Cardiac muscle cell (in vitro differentiated cells and primary cell): Measurements from ENCODE around the gene CD247. TPM values are rescaled to one million over a fixed set of nuclear protein-coding genes. Genes with fewer than 3 reads are reported as not detected.

Experiments
- DNase-seq, 2 donors: peaks; one replicate each; pipeline versions ENCODE4 v3.0.0 to v3.0.0-alpha.2; 2010 to 2017; ENCODE audit warnings: low read depth in 1 of 2, low spot score in 1 of 2
- H3K27ac ChIP-seq: fragments of 200-600 bp; sonication (generic); 2 replicates; pipeline ENCODE4 v1.5.1; 2016
- H3K27me3 ChIP-seq: fragments of 200-600 bp; sonication (generic); 2 replicates; pipeline ENCODE4 v1.6.0; 2016; ENCODE audit warnings: control low read depth
- H3K36me3 ChIP-seq: fragments of 200-600 bp; sonication (generic); 2 replicates; pipeline ENCODE4 v1.5.1; 2016; ENCODE audit warnings: control low read depth
- H3K4me1 ChIP-seq: fragments of 200-600 bp; sonication (generic); 2 replicates; pipeline ENCODE4 v1.8.1; 2017; ENCODE audit warnings: low read depth, mild to moderate bottlenecking, mixed run types
- H3K4me3 ChIP-seq: fragments of 200-600 bp; sonication (generic); 2 replicates; pipeline ENCODE4 v1.5.1; 2016; ENCODE audit warnings: mild to moderate bottlenecking
- H3K9me3 ChIP-seq: fragments of 200-600 bp; sonication (generic); 2 replicates; pipeline ENCODE4 v1.5.1; 2017; ENCODE audit warnings: low read depth, mild to moderate bottlenecking, control low read depth
- CTCF ChIP-seq: IDR thresholded peaks from 2 replicates; pipeline ENCODE4 v1.5.1; 2012; ENCODE audit warnings: low read depth, mild to moderate bottlenecking, low read length
- polyA plus RNA-seq: library from polyadenylated mRNA; unstranded; fragments of >200 nt; fragmentation: Nextera tagmentation; extraction: Ambion mirVana; gene quantifications from 2 replicates; pipeline ENCODE4 v1.2.1, GENCODE V29; 2016
- total RNA-seq: library from RNA; depleted of rRNA; stranded (reverse); fragments of >200 nt; gene quantifications from 2 replicates; pipeline ENCODE4 v1.2.3, GENCODE V29; 2016

CD247 gene
- total and polyA plus RNA-seq, 2 experiments from 2014 or later = 0.80 TPM; not detected in 1

- peak in 1 of 2 donors; percentile 26 for DNase-seq
- TF ChIP-seq CTCF = no peak
- peak overlapping the region; percentile 3 for H3K27ac ChIP-seq
Measured at GRCh38 chr1:167489571-167490340, 28.6 kb downstream of the CD247 start.

DNA sequence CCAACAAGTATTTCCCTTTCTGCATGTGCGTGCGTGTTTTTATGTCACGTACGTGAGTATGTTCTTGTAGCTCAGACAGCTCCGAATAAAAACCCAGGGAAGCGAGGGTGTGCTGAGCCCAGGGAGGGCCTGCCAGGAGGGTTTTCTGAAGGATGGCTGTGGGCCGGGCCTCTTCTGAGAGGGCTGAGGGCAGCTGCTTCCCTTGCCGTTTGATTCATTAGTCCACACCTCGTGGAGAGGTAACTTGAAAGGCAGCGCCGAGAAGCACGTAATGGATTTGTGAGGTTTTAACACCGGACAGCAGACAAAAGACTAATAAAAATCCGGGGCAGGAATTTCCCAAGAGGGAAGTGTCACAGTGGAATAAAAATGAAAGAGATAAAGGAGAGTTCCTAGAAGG, 29.5 kb downstream of the CD247 start:
- Histone ChIP-seq H3K4me3 (no peak overlapping the region), H3K4me1 (peaks cover 25% of the 10 kb centered on the region)
- peak in 1 of 2 donors; percentile 43 for DNase-seq

More at GRCh38 chr1:167489571-167490340, 28.6 kb downstream of the CD247 start:
- no peaks in the 10 kb centered on the region for H3K36me3 ChIP-seq
- no peaks in the 10 kb centered on the region for H3K9me3 ChIP-seq
- H3K4me3 ChIP-seq = no peak overlapping the region
- no peaks in the 10 kb centered on the region for H3K27me3 ChIP-seq
- H3K4me1 ChIP-seq = peaks cover 25% of the 10 kb centered on the region

DNA sequence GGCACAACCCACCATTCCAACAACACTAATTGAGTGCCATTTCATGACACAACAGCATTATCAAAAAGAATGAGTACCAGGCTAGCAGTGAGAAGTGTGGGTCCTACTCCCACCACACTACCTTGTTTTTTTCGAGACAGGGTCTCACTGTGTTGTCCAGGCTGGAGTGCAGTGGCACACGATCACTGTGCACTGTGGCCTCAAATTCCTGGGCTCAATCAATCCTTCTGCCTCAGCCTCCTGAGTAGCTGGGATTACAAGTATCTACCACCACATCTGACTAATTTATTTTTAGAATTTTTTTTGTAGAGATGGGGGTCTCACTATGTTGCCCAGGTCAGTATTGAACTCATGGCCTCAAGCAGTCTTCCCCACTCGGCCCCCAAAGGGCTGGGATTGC, 30.7 kb downstream of the CD247 start:
- Histone ChIP-seq H3K27me3 (no peaks in the 10 kb centered on the region), H3K36me3 (no peaks in the 10 kb centered on the region), H3K9me3 (no peaks in the 10 kb centered on the region), H3K4me1 (peaks cover 25% of the 10 kb centered on the region), H3K27ac (no peak overlapping the region), H3K4me3 (no peak overlapping the region)
- no peak for DNase-seq
- TF ChIP-seq CTCF = no peak

More for the DNA sequence above, 29.5 kb downstream of the CD247 start:
- TF ChIP-seq CTCF = no peak
- H3K36me3 ChIP-seq = no peaks in the 10 kb centered on the region
- no peaks in the 10 kb centered on the region for H3K9me3 ChIP-seq
- no peaks in the 10 kb centered on the region for H3K27me3 ChIP-seq
- H3K27ac ChIP-seq = no peak overlapping the region

DNA sequence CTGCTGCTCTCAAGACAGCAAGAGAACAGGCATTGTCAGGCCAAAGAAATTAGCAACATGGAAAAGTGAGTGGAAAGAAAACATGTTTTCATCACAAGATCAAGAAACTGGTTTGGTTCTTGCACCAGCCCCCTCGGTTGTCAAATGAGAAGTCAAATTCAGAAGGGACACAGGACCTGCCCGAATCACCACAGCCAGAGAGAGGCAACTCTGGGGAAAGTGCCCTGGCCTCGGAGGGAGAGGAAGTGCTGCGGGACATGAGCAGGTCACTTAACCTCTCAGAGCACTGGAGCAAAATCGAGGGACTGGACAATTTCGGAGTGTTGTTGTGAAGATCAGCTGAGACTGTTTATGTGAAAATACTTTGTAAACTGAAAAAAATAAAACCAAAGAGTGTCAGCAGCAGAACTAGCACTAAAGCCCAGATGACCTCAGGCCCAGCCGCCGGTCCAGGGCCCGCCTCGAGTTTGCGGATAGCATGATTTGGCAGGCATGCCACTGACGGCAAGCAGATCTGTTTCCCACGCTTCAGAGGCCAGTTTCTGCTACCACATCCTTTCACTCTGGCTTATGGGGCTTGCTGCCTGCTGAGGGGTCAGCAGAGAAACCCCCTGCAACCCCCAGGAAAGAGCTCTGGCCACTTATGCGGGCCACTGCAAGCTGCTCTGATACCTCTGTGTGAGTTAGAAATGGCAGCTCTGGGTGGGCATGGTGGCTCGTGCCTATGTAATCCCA, 32.1 kb downstream of the CD247 start:
- no peaks in the 10 kb centered on the region for H3K36me3 ChIP-seq
- no peak overlapping the region for H3K4me3 ChIP-seq
- no peak overlapping the region for H3K27ac ChIP-seq
- H3K9me3 ChIP-seq = no peaks in the 10 kb centered on the region
- TF ChIP-seq CTCF = no peak
- DNase-seq = peak in 1 of 2 donors; percentile 9
- H3K27me3 ChIP-seq = no peaks in the 10 kb centered on the region
- H3K4me1 ChIP-seq = peaks cover 17% of the 10 kb centered on the region

DNA sequence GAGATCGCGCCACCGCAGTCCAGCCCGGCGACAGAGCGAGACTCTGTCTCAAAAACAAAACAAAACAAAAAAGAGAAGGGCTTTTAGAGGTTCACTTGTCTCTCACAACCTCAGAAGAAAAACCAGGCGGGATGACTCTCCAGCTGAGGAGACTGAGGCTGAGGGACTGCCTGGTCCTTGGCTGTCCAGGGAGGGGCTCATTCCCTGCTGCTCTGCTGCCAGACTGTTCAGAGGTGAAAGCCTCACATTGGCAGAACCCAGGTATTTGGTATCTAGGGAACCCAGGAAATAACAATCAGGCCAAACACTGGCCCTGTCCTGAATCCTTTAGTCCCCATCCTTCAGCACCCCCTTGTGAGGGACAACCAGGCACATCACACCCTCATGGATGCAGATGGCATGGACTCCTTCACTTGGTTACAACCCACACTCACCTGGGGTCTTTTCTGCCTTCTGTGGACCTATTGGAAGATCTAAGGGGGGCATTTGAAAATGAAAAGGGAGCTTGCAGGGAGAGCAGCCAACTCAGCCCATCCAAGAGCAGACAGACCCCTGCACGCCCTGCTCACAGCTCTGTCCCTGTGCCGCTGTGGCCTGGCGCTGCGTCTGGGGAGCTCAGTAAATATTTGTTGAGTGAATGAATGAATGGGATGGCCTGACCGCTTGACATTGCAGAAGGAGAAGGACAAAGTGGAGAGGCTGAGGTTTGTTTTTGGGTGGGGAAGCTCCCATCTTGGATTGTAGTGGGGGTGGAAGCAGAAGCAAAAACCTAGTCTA, 33.4 kb downstream of the CD247 start:
- no peak for TF ChIP-seq CTCF
- DNase-seq = no peak
- no peak overlapping the region for H3K27ac ChIP-seq
- no peaks in the 10 kb centered on the region for H3K36me3 ChIP-seq
- H3K4me3 ChIP-seq = no peak overlapping the region
- H3K9me3 ChIP-seq = no peaks in the 10 kb centered on the region
- peaks cover 16% of the 10 kb centered on the region for H3K4me1 ChIP-seq
- H3K27me3 ChIP-seq = no peaks in the 10 kb centered on the region
